BE2C (cell line): ENCODE results near the gene TMEM147.
A peak's percentile ranks its signal among the peaks of the same experiment; 100 is the strongest.

ENCODE experiments used
- DNase-seq: peaks from one replicate; pipeline ENCODE4 v3.0.0-alpha.2; 2020
- H3K27me3 ChIP-seq: fragments of 250-450 bp; sonication (Bioruptor Pico); 2 replicates; pipeline ENCODE4 v1.5.1; 2020; ENCODE audit warnings: mild to moderate bottlenecking
- H3K36me3 ChIP-seq: fragments of 250-450 bp; sonication (Bioruptor Pico); 2 replicates; pipeline ENCODE4 v1.5.1; 2020; ENCODE audit warnings: mild to moderate bottlenecking
- H3K4me1 ChIP-seq: fragments of 250-450 bp; sonication (Bioruptor Pico); 2 replicates; pipeline ENCODE4 v1.5.1; 2020
- H3K4me3 ChIP-seq: 2 replicates; pipeline ENCODE4 v1.5.1; 2011; ENCODE audit warnings: low read depth, low read length
- H3K9me3 ChIP-seq: fragments of 250-450 bp; sonication (Bioruptor Pico); 2 replicates; pipeline ENCODE4 v1.5.1; 2020
- TF ChIP-seq, protein P1 (sequence below): IDR thresholded peaks from 2 replicates; pipeline ENCODE4 v1.5.1; 2012; ENCODE audit warnings: mild to moderate bottlenecking, low read depth, low read length

The TMEM147 gene

DNA sequence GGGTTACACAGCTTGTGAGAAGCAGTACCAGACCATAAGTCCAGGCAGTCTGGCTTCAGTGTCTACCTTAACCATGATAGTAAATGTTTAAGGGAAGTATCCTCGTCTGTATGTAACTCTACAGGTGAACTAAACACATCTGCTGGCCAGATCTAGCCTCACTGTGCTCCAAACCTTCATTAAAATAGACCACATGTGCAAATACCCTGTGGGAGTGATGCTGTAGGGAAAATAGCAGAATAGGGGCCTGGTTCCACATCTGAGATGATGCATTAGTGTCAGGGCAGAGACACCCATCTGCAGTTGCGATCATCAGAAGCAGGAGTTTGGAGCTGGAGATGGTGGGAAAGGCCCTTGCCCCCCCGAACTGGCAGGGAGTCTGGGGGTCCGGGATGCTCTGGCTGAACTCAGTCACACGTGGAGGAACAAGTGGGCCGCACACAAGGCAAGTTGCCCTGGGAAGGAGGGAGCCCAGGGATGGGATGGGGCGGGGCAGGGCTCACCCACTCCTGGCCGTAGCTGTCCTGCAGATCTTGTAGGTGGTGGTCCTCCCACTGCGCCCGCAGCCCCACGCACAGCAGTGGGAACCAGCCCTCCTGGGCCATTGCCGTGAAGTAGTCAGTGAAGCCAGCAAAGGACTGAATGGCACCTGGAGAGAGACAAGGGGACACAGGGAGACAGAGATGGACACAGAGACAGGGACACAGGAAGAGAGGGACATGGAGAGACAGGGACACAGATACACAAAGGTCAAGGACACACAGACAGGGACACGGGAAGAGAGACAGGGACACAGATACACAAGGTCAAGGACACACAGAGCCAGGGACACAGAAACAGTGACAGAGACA is 7.3 kb downstream of the TMEM147 start:
- no peak for DNase-seq
- Histone ChIP-seq H3K4me3 (no peak overlapping the region), H3K9me3 (no peaks in the 10 kb centered on the region), H3K36me3 (no peaks in the 10 kb centered on the region), H3K27me3 (no peaks in the 10 kb centered on the region), H3K4me1 (peaks cover 5% of the 10 kb centered on the region)
- TF ChIP-seq, protein P1, sequence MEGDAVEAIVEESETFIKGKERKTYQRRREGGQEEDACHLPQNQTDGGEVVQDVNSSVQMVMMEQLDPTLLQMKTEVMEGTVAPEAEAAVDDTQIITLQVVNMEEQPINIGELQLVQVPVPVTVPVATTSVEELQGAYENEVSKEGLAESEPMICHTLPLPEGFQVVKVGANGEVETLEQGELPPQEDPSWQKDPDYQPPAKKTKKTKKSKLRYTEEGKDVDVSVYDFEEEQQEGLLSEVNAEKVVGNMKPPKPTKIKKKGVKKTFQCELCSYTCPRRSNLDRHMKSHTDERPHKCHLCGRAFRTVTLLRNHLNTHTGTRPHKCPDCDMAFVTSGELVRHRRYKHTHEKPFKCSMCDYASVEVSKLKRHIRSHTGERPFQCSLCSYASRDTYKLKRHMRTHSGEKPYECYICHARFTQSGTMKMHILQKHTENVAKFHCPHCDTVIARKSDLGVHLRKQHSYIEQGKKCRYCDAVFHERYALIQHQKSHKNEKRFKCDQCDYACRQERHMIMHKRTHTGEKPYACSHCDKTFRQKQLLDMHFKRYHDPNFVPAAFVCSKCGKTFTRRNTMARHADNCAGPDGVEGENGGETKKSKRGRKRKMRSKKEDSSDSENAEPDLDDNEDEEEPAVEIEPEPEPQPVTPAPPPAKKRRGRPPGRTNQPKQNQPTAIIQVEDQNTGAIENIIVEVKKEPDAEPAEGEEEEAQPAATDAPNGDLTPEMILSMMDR: no peak

DNA sequence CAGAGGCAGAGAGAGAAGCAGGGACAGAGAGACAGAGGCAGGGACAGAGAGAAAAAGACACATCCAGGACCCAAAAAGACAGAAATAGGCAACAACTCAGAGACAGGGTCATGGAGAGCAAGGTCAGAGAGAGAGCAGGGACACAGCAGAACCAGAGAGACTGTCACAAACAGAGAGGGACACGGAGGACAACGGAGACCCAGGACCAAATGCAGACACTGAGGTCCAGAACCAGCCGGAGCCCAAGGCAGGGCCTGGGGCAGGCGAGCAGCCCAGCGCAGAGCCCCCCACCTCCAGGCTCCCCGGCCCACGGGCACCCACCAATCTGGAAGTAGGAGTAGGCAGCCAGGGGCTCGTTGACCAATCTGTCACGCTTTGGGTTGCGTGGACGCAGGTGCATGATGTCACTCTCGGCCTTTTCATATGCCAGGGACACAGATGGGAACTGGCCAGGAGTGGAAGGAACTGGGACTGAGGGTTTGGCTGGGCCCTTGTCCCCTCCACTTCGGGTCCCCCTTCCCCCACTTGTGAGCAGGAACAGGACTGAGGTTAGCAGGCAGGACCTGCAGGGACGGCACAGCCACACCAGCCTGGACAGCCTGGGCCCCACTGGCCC is 8.1 kb downstream of the TMEM147 start:
- Histone ChIP-seq H3K36me3 (no peaks in the 10 kb centered on the region), H3K9me3 (no peaks in the 10 kb centered on the region), H3K27me3 (no peaks in the 10 kb centered on the region), H3K4me1 (peaks cover 5% of the 10 kb centered on the region), H3K4me3 (no peak overlapping the region)
- TF ChIP-seq, protein P1: no peak
- no peak for DNase-seq

DNA sequence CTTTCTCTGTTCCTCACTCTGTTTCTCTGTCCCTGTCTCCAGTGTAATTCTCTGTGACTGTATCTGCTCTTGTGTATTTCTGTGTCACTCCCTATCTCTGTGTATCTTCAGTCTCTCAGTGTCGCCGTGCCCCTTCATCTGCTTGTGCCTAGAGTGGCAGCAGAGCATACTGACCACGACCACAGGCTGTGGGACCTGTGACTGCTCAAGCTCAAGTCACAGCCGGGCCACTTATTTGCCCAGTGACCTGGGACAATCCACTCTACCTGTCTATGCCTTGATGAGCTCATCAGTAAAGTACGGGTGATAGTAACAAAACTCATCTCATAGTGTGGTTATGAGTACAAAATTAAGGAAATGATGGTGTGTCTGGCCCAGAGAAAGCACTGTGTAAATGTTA is 8.7 kb downstream of the TMEM147 start:
- TF ChIP-seq, protein P1: no peak
- Histone ChIP-seq H3K27me3 (no peaks in the 10 kb centered on the region), H3K4me3 (no peak overlapping the region), H3K36me3 (no peaks in the 10 kb centered on the region), H3K4me1 (peaks cover 5% of the 10 kb centered on the region), H3K9me3 (no peaks in the 10 kb centered on the region)
- no peak for DNase-seq

DNA sequence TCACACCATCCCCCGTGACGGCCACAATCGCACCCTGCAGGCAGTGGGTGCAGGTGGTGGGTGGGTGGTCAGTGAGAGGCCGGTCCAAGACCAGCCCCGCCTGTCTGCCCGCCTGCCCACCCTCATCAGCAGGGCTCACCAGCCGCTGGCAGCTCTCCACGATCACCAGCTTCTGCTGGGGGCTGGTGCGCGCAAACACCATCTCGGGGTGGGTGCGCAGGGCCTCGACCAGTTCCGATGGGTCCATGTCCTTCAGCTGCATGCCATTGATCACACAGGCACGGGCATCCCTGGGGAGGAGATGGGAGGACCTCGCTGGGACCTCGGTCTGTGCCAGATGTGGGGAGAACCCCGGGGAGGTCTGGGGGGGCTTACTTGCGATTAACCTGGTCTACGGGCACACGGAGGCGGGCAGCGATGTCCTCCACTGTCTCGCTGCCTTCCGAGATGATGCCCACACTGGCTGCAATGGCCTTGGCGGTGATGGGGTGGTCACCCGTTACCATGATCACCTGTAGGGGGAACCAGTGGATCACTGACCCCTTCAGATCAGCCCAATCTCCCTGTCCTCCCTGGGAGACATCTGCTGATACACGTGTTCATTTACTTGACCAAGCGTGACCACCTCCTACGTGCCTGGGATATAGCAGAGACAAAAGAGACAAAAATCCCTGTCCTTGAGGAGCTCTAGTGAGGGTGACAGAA is 10.0 kb downstream of the TMEM147 start:
- Histone ChIP-seq H3K4me1 (peaks cover 5% of the 10 kb centered on the region), H3K4me3 (no peak overlapping the region), H3K36me3 (no peaks in the 10 kb centered on the region), H3K27me3 (peaks cover 4% of the 10 kb centered on the region; the same call in 1 of the 2 replicates), H3K9me3 (no peaks in the 10 kb centered on the region)
- TF ChIP-seq, protein P1: peak; percentile 41
- peak; percentile 68 for DNase-seq

DNA sequence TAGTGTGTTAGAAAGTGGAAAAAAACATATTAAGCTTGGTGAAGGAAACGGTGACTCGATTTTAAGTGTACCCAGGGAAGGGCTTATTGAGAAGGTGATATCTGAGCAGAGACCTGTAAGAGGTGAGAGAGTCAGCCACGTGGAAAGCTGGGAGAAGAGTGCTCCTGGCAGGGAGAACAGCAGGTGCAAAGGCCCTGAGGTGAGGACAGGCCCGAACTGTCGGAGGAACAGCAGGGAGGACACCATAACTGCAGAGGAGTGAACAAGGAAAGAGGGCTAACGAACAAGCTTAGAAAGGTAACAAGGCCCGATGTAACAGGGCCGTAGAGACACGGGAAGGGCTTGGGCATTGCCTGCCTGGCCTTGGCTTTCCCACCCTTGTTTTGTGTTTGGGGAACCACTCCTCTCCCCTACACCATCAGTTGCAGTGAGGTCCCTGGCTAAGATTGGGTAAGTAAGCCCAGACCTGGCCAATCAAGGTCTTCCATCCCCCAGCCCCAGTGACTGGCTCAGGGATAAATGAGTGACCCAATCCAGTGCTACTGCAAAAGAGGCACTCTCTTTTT is 10.7 kb downstream of the TMEM147 start:
- no peak overlapping the region for H3K4me3 ChIP-seq
- H3K9me3 ChIP-seq: no peaks in the 10 kb centered on the region
- peaks cover 5% of the 10 kb centered on the region for H3K4me1 ChIP-seq
- H3K36me3 ChIP-seq: no peaks in the 10 kb centered on the region
- H3K27me3 ChIP-seq: peaks cover 4% of the 10 kb centered on the region; the same call in 1 of the 2 replicates
- TF ChIP-seq, protein P1: no peak
- no peak for DNase-seq
